Measurements from ENCODE around the gene ERI3.

The ERI3 gene

GRCh38 chr1:44281962-44282703 is 72.9 kb downstream of the ERI3 start:
- DNase-seq, result no peak

DNA sequence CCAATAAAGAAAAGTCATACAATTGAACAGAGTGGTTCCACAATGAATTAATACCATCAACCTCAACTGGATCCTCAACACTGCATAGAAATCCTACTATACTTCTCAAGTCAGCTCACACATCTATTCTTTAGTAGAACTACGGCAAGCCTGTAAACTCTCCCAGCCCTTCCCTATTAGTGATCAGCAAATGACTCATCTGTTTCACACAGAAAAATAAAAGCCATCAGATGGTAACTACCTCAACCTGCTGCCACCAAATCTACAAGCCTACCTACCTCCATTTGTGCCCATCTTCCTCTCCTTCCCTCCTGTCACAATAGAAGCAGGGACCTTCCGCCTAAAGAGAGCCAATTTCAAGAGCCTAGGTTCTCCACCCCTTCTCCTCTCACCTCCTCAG is 78.2 kb downstream of the ERI3 start:
- no peak for DNase-seq

GRCh38 chr1:44275991-44276405 is 79.1 kb downstream of the ERI3 start:
- DNase-seq, result no peak

GRCh38 chr1:44275296-44275962 is 79.6 kb downstream of the ERI3 start:
- DNase-seq, result no peak

DNA sequence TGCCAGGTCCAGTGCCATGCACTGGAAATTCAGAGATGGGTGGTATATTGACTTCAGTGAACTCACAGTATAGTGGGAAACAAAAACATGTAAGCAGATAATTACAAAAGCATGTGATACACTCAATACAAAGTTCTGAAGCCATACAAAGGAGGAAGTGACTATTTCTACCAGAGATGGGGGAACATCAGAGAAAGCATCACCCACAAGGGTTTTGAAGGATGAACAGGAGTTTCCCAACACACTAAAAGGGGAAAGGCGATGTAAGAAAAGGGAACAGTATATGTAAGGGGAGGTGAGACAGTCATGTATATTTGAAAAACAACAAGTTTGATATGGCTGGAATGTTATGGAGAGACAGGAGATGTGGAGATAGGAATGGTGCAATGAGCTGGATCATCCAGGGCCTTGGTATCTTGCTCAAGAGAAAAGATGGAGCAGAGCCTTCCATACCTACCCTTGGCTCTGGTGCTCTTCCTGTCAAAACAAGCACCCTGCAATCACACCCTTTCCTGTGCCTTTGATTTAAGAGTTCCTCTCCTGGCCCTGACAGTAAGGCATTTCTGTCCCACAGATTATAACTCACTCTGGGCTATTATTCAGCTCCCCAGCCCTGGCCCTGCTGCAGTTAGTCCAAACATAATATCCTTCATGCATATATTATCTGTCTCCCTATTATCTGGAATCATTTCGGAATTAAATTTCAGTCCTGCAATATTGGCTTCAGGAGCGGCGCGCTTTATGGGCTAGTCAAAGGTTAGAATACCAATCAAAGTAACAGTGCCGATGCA is 81.3 kb downstream of the ERI3 start:
- DNase-seq, result peak; percentile 23

GRCh38 chr1:44272992-44273391 is 82.1 kb downstream of the ERI3 start:
- DNase-seq, result no peak

GRCh38 chr1:44271646-44272045 is 83.4 kb downstream of the ERI3 start:
- DNase-seq, result no peak

DNA sequence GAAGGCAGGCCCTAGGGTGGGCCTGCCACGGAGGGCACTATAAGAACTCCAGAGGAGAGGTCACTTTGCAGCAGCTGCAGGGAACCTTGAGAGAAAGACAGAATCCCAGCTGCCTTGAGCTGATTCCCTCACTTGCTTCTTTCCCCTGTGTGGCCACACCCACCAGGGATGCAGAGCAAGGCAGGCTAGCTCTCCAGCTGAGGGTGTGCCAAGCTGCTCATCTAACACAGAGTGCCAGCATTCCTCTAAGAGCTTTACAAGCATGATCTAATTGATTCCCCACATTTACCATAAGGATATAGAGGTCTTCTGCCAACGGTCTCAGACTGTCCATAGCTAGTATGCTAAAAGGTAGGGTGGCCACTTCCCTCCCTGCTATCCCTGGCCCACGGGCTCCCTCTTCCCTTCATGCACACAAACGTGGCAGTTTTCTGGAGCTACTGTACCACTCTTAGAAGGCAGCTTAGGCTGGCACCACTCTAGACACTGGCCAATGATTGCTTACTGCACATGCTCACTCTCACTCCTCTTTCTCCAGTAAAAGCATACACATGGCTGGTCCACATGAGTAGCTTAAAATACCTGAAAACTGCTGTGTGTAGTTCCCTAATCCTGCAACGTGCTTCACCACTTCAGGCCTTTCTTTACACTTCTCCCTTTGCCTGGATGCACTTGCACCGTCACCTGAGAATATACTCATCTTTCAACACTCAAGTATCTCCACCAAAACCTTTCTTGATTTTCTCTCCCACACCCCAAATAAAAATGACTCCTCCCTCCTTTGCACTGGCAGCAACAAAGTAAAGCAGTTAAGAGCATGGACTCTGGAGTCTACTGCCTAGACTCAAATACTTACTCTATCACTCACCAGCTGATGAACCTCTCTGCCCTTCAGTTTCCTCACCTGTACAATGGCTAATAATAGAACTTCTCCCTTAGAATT is 84.1 kb downstream of the ERI3 start:
- no peak for DNase-seq

- no peak for DNase-seq
Measured at GRCh38 chr1:44268054-44268453, 87.0 kb downstream of the ERI3 start.

DNA sequence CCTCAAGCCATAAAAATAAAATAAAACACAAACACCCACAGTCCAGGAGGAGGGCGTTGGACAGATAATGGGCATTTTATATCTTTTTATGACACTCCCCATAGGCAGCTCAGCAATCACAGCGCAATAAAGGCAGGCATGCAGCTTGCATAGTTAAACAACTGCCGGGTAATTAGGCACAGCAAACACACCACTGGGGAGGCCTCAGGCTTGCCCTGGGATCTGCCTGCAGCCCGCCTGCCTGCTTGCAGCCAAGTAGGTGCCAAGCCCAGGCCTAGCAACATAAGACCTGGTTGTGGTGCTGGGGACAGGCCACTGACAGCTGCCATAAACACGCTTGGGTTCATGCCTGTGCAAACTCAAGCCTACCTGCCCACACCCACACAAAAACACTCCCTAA is 87.6 kb downstream of the ERI3 start:
- DNase-seq, result no peak

- DNase-seq, result no peak
Measured at GRCh38 chr1:44266400-44267344, 88.4 kb downstream of the ERI3 start.

DNA sequence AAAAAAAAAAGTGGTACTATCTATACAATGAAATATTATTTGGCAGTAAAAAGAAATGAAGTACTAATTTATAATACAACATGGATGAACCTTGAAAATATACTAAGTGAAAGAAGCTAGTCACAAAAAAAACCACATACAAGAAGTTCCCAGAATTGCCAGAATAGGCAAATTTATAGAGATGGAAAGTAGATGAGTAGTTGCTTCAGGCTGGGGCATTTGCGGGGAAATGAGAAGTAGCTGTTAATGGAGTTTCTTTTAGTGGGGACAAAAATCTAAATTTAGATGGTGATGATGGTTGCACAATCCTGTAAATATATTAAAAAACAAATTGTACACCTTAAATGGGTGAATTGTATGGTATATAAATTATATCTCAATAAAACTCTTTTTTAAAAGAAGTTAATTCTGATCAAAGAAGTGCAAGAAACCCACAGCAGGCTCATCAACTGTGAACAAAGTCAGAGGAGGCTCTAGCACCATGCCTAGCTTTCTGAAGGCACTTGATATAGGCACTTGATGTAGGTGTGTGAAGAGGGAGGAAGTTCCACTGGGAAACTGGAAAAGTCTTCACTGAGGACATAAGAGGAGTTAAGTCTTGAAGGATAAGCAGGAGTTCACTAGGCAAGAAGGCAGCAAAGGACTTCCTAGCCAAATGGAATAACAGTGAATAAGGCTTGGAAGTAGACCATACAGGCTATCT is 89.2 kb downstream of the ERI3 start:
- DNase-seq, result no peak

GRCh38 chr1:44264451-44264771 is 90.6 kb downstream of the ERI3 start:
- DNase-seq, result no peak

GRCh38 chr1:44263568-44264450 is 91.2 kb downstream of the ERI3 start:
- no peak for DNase-seq

DNA sequence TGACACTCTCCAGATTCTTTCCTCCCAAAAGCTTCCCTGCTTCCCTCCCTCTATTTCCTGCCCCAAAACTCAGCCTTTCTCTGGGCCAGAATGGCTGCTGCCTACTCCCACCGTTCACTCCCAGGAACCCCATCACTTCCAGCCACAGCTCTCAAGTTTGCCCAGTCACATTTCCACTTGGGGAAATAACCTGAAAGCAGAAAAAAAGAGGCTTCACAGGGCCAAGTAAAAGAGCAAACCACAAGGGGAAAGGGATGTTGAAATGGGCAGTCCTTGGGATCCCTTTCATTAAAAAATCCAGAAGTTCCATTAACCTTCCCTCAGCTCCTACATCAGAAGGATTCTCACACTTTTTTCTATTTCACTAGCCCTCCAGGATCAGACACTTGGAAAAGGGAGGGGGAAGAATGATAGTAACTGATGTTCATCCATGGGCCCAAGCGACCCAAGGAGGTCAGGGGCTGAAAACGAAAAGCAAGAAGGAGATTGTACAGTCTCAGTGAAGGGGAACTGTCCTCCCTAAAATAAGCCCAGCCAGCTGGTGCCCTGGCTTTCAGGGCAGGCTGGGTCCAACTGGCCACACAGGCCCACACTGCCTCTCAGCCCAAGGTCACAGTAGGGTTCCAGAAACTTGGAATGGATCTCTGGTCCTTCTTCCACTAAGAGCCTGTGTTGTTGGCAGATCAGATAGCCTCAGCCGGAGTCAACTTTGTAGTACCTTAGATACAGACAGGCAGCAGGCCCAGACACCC is 92.1 kb downstream of the ERI3 start:
- DNase-seq, result no peak

- DNase-seq, result no peak
Measured at GRCh38 chr1:44262414-44262813, 92.6 kb downstream of the ERI3 start.

- no peak for DNase-seq
Measured at GRCh38 chr1:44261962-44262361, 93.1 kb downstream of the ERI3 start.

DNA sequence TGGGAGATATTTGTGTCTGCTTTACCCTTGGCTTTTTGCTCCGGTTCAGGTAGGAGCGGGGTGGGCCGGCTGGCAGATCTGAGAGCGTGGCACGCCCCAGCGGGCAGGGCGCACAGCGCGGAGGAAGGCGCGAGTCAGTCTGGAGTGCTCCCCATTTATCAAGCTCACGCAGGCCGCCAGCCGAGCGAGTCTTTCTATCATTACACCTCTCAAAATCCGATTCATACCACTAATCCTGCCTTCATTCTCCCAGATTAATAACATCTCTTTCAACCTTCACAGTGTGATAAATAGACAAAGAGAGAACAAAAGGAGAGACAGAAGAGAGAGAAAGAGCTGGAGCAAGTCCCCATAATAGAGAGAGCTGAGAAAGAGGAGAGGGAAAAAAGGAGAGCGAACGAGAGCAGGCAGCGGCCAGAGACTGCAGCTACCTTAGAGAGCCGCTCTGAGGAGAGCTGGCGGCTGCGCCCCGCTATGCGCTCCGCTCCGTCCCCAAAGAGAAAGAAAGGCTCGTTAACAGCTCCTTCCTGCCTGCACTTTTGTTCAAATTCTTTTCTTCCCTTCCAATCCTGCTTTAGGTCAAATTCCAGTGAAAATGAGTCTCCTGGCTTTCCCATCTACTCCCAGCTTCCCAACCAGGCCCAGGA is 93.8 kb downstream of the ERI3 start:
- DNase-seq, result no peak

GRCh38 chr1:44260792-44261170 is 94.3 kb downstream of the ERI3 start:
- no peak for DNase-seq
